GM19193 (cell line): ENCODE data around the gene LIPC.

Source experiments
- POLR2A ChIP-seq: IDR thresholded peaks from 4 replicates; pipeline ENCODE4 v1.6.1; 2011; ENCODE audit not compliant: insufficient read depth, insufficient read length; ENCODE audit errors: extremely low read depth

The LIPC gene

DNA sequence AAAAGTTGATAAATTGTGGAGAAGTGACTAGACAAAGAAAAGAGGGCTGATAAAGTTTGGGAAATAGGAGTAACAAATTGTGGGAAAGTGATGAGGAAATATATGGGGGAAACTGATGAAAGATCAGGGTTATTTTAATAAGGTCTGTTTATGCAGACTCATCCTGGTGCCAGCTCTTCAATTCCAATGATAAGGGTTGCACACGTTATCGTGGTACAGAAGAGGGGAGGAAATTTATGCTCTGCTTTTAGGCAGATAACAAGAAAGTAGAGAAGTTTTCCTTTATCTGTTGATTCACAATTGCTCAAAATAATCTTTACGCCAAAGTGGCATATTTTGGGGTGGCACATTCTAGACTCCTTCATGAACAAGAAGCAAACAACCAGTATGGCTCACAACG is 32.1 kb upstream of the LIPC start:
- no peak for TF ChIP-seq POLR2A

- no peak for TF ChIP-seq POLR2A
These were observed 30.5 kb upstream of the LIPC start for GRCh38 chr15:58401276-58401675.

GRCh38 chr15:58401991-58402649 is 29.7 kb upstream of the LIPC start:
- no peak for TF ChIP-seq POLR2A

GRCh38 chr15:58403581-58403980 is 28.2 kb upstream of the LIPC start:
- TF ChIP-seq POLR2A, result no peak

DNA sequence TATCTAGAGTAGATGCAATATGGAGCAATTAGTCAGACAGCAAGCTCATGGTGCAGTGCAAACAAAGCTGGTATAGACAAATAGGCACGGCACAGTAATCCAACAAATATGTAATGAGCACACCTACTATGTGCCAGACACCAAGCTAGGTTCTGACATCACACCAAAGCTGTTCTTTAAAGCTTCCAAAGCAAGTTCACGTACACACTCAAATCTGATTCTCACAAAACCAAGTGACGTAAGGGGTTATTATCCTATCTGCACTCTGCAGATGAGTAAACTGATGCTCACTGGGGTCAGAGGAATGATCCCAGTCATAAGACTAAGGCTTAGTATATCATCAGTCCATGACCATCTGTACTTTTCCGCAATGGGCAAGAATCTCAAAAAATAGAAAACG is 27.8 kb upstream of the LIPC start:
- TF ChIP-seq POLR2A, result no peak

DNA sequence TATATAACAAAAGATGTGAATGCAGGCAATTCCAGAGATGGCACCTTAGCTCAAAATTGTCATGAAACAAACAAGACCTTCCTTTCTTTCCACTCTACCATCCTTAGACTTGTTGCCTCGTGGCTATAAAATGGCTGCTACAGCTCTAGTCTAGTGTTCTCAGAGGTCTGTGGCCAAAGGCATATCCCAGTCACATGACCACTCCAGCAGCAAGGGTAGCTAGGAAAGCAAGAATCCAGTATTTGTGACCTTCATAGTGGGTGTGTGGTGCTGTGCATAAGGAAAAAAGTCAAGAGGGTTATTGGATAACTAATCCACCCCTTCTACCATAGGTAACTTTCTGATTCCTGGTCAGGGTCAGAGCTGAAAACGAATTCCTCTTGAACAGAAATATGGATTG is 27.1 kb upstream of the LIPC start:
- TF ChIP-seq POLR2A, result no peak

DNA sequence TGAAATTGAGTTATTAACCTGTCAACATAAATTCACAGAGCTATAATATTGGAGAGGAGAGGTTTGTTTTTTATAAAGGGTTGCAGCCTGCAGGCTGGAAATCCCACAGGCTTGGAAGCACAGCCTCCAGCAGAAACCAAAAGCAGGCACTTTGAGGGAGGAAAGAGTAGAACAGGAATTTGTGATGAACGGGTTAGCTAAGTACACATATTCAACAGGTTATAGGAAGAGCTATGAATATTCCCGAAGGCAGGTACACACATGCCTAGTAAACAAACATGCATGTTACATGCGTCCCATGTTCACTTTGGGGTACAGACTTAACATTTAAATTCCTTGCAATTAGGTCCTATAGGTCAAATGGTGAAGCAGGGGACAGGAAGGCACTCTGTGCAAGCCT is 25.9 kb upstream of the LIPC start:
- TF ChIP-seq POLR2A, result no peak

DNA sequence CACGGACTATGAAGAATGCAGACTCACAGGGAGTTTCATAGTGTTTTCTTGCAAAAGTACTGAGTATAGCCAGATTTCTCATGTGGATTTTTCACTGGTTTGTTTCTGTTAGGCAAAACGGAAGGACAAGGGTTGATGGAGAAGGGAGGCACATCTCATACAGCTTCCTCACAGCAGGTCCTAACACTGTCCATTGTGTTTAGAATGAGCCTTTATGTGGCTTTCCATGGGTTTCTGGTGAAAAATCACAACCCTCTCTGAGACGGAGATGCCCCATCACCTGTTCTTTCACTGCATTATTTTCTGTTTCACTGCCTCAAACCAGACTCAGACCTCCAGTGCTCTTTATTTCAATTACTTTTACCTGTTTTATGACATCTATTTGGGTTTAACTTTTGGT is 25.0 kb upstream of the LIPC start:
- TF ChIP-seq POLR2A, result no peak

GRCh38 chr15:58407236-58407775 is 24.5 kb upstream of the LIPC start:
- no peak for TF ChIP-seq POLR2A

GRCh38 chr15:58407778-58408177 is 24.0 kb upstream of the LIPC start:
- no peak for TF ChIP-seq POLR2A

DNA sequence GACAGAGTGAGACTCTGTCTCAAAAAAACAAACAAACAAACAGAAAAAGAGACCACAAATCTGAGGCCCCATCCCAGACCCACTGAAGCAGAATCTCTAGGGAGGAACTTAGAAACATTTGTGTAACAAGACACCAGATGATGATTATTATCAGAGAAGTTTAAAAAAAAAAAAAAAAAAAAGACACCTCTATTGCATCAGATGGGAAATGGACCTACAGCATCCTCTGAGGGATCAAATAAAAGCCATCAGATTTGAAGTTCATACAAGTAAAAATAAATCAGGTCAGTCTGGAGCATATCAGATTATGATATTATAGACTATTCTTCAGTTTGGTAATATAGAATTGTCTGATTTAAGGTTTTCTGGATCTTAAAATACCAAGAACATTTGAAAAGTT is 21.9 kb upstream of the LIPC start:
- no peak for TF ChIP-seq POLR2A

DNA sequence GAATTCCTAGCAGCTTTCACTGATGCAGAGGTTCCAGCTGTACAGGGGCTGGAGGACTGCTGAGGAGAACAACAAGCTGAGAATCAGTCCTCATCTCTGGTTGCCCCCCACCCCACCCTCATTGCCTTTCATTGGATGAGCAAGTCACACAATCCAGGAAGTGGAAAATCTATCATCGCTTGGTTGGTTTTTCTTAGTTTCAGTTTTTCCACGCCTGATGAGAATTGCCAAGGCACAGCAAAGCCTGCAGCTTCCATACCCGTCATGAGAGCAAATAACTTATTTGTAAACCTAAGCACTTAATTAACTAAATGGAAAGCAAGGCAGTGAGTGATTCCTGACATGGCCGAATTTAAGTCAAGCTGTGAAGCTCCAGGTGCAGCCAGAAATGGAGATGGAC is 21.4 kb upstream of the LIPC start:
- no peak for TF ChIP-seq POLR2A

- TF ChIP-seq POLR2A, result no peak
These were observed 18.5 kb upstream of the LIPC start for GRCh38 chr15:58413253-58413652.

DNA sequence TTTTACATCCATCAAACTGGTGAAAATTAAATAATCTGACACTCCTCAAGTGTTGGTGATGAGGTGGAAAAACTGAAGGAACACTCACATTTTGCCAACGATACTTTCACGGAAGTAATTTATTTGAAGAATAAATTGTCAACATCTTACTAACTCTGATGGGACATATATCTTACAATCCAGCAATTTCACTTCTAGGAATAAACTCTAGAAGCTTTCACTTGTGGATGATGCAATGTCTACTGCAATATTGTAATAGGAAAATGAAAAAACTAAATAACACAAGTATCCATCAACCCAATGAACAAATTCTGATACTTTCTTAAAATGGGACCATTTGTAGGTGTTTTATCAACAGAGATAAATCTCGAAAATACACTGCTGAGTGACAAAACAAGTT is 16.2 kb upstream of the LIPC start:
- TF ChIP-seq POLR2A, result no peak

DNA sequence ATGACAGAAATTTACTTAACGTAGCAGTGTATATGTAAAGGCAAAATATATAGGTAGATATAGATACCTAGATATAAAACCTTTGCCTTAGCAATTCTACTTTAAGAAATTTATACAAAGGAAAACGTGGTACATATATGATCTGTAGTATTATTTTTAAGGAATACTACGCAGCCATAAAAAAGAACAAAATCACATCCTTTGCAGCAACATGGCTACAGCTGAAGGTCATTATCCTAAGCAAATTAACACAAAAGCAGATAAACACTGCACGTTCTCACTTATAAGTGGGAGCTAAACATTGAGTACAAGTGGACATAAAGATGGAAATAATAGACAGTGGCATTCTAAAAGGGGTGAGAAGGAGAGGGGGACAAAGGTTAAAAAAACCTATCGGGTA is 14.8 kb upstream of the LIPC start:
- no peak for TF ChIP-seq POLR2A

GRCh38 chr15:58418135-58418534 is 13.7 kb upstream of the LIPC start:
- no peak for TF ChIP-seq POLR2A
